ENCODE data around the gene PCK2. TPM values are rescaled to one million over a fixed set of nuclear protein-coding genes. Genes with fewer than 3 reads are reported as not detected.

Gene PCK2
- total and polyA plus RNA-seq, 2 of the 13 experiments (the other 11 are each of a cell fraction or from before 2014, with no cell fraction given) = 129 to 272 TPM

DNA sequence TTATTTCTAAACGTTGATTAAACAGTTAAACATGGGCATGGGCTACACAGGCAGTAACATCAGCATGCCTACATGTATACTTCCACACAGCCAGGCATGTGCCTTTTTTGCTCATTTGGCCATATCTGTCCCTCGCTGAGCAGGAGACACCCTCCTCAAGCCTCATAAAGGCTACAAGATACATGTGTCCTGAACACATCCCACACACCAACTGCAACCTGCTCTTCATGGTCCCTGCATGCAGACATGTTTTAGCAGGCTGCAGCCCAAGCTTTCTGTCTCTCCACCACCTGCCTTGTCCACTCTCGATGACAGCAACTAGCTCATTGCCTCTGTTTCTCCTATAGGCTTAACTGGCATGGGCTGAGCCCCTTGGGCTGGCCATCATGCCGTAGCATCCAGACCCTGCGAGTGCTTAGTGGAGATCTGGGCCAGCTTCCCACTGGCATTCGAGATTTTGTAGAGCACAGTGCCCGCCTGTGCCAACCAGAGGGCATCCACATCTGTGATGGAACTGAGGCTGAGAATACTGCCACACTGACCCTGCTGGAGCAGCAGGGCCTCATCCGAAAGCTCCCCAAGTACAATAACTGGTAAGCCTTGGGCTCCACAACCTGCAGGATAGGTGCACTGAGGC, 2.6 kb downstream of the PCK2 start (continued):
- TF ChIP-seq ATF7-NPFF (CRISPR knock-in tag; IDR thresholded peaks at IDR 0.05; ENCODE audit: low read depth) (0 out of 2 replicates have a peak, but pooled peaks have one; percentile 12), CCDC6 (CRISPR knock-in tag; IDR thresholded peaks at IDR 0.05) (no peak), HNRNPH1 (optimal IDR thresholded peaks at IDR 0.05; ENCODE audit: low read depth, low read length) (no peak), RXRB (CRISPR knock-in tag; IDR thresholded peaks at IDR 0.05; ENCODE audit: borderline replicate concordance) (no peak), ZNF430 (CRISPR knock-in tag; IDR thresholded peaks at IDR 0.05) (no peak), ZMYM4 (CRISPR knock-in tag; IDR thresholded peaks at IDR 0.05) (no peak), CCAR2 (optimal IDR thresholded peaks at IDR 0.05; ENCODE audit: low read depth, low read length) (no peak), PITX1 (CRISPR knock-in tag; IDR thresholded peaks at IDR 0.05) (no peak), ZSCAN9 (CRISPR knock-in tag; IDR thresholded peaks at IDR 0.05; ENCODE audit: borderline replicate concordance) (no peak), ZNF792 (CRISPR knock-in tag; IDR thresholded peaks at IDR 0.05) (no peak), CREB3 (CRISPR knock-in tag; IDR thresholded peaks at IDR 0.05) (no peak), HMGXB3 (CRISPR knock-in tag; IDR thresholded peaks at IDR 0.05; ENCODE audit: borderline replicate concordance) (no peak), ZBTB43 (CRISPR knock-in tag; conservative IDR thresholded peaks at IDR 0.05) (no peak), NR2F1 (CRISPR knock-in tag; IDR thresholded peaks at IDR 0.05) (no peak), ZNF343 (CRISPR knock-in tag; IDR thresholded peaks at IDR 0.05) (0 out of 2 replicates have a peak, but pooled peaks have one; percentile 65), SP140L (CRISPR knock-in tag; IDR thresholded peaks at IDR 0.05; ENCODE audit: borderline replicate concordance) (no peak)
- TF ChIP-seq, protein P1, sequence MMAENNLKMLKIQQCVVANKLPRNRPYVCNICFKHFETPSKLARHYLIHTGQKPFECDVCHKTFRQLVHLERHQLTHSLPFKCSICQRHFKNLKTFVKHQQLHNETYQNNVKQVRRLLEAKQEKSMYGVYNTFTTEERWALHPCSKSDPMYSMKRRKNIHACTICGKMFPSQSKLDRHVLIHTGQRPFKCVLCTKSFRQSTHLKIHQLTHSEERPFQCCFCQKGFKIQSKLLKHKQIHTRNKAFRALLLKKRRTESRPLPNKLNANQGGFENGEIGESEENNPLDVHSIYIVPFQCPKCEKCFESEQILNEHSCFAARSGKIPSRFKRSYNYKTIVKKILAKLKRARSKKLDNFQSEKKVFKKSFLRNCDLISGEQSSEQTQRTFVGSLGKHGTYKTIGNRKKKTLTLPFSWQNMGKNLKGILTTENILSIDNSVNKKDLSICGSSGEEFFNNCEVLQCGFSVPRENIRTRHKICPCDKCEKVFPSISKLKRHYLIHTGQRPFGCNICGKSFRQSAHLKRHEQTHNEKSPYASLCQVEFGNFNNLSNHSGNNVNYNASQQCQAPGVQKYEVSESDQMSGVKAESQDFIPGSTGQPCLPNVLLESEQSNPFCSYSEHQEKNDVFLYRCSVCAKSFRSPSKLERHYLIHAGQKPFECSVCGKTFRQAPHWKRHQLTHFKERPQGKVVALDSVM (CRISPR knock-in tag; IDR thresholded peaks at IDR 0.05) = no peak
- TF ChIP-seq, protein P2, sequence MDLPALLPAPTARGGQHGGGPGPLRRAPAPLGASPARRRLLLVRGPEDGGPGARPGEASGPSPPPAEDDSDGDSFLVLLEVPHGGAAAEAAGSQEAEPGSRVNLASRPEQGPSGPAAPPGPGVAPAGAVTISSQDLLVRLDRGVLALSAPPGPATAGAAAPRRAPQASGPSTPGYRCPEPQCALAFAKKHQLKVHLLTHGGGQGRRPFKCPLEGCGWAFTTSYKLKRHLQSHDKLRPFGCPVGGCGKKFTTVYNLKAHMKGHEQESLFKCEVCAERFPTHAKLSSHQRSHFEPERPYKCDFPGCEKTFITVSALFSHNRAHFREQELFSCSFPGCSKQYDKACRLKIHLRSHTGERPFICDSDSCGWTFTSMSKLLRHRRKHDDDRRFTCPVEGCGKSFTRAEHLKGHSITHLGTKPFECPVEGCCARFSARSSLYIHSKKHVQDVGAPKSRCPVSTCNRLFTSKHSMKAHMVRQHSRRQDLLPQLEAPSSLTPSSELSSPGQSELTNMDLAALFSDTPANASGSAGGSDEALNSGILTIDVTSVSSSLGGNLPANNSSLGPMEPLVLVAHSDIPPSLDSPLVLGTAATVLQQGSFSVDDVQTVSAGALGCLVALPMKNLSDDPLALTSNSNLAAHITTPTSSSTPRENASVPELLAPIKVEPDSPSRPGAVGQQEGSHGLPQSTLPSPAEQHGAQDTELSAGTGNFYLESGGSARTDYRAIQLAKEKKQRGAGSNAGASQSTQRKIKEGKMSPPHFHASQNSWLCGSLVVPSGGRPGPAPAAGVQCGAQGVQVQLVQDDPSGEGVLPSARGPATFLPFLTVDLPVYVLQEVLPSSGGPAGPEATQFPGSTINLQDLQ (CRISPR knock-in tag; IDR thresholded peaks at IDR 0.05) = no peak
